ENCODE data around the gene KCNIP1. TPM values are rescaled to one million over a fixed set of nuclear protein-coding genes. Genes with fewer than 3 reads are reported as not detected.
"Not testable (repeated sequence)": the region's sequence is repeated elsewhere in the genome, so short reads cannot be mapped to it uniquely, and the experiment has no call there.

The KCNIP1 gene
- total RNA-seq, 4 donors from 2014 or later: 4.8 to 9.2 (median 7.3) TPM; not detected in 1

DNA sequence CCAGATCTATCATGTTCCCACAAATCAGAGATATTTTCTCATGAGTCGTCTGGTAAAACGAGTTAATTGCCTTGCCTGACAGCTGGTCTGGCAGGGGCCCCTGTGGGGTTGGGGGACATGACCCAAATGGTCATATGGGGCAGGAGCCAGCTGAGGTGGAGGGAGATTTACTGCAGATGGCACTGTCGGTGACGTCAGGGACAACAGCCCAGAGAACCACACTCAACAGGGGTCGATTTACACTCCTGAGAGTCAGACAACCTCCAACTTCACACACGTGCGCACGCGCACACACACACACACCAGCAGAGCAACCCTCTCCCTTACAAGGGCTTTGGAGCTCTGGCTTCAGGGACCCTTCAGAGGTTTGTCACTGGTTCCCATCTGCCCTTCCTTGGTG, 256.3 kb downstream of the KCNIP1 start:
- Histone ChIP-seq H3K9me3 (no peaks in the 10 kb centered on the region), H3K27ac (no peak overlapping the region), H3K36me3 (no peaks in the 10 kb centered on the region), H3K4me3 (no peak overlapping the region), H3K4me1 (peaks cover 0 to 25% (median 2%) of the 10 kb centered on the region in 4 donors), H3K27me3 (no peaks in the 10 kb centered on the region)
- TF ChIP-seq, protein P1, sequence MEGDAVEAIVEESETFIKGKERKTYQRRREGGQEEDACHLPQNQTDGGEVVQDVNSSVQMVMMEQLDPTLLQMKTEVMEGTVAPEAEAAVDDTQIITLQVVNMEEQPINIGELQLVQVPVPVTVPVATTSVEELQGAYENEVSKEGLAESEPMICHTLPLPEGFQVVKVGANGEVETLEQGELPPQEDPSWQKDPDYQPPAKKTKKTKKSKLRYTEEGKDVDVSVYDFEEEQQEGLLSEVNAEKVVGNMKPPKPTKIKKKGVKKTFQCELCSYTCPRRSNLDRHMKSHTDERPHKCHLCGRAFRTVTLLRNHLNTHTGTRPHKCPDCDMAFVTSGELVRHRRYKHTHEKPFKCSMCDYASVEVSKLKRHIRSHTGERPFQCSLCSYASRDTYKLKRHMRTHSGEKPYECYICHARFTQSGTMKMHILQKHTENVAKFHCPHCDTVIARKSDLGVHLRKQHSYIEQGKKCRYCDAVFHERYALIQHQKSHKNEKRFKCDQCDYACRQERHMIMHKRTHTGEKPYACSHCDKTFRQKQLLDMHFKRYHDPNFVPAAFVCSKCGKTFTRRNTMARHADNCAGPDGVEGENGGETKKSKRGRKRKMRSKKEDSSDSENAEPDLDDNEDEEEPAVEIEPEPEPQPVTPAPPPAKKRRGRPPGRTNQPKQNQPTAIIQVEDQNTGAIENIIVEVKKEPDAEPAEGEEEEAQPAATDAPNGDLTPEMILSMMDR (IDR thresholded peaks at IDR 0.05): no peak
- TF ChIP-seq POLR2A (IDR thresholded peaks at IDR 0.05) (no peak), EP300 (IDR thresholded peaks at IDR 0.05) (no peak)
- DNase-seq (ENCODE audit: low spot score in 2 of 2): no peak
- 71 to 83% methylated on average over 9 of the region's 9 CpGs for WGBS, 2 donors

DNA sequence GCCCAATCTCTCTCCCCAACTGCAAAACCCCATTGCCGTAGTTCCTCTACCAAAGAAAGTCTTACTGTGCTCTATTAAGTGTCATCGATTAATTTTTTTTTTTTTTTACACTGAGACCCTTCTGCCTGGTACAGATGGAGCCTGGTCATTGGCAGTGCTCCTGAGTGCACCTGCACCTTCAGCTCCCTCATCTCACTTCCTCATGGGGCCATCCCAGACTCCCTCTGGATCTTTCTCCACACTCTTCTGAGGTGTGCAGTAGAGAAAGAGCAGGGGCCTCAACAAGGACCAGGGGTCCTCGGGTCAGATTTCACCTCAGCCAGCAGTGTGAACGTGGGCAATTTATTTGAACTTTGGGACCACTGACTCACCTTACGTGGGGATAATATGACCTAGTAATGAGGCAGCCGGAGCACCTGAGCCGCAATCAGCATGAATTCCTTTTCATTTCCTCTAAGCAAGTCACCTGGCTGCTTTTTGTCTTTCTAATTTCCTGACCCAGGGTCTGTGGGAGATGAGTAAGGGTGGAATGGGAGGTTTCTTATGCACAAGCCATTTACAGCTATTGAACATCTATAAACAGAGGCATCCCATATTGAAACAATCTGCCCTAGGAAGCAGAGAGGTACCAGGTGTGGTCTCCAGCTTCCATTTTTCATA, 257.4 kb downstream of the KCNIP1 start:
- WGBS, 2 donors: 84 to 86% methylated on average over 7 of the region's 7 CpGs

DNA sequence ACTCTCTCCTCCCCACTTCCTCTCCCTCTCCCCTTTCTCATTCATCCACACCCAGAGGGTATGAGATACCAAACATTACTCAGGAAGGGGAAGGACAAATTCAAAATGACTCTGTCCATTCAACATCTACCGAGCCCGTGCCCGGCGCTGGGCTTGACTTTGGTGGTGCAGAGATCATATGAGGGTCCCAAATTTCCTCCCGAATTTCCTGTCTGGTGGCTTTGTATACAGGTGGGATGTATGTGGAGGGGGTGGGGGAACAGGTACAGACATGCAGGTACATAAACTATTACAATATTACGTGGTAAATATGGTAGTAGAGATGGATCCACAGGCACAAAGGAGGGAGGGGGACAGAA, 257.9 kb downstream of the KCNIP1 start:
- no peak for DNase-seq (ENCODE audit: low spot score in 2 of 2)
- Histone ChIP-seq H3K9me3 (no peaks in the 10 kb centered on the region), H3K4me1 (peaks cover 0 to 13% (median 0%) of the 10 kb centered on the region in 4 donors), H3K27ac (no peak overlapping the region), H3K36me3 (no peaks in the 10 kb centered on the region), H3K4me3 (no peak overlapping the region), H3K27me3 (no peaks in the 10 kb centered on the region)
- TF ChIP-seq EP300 (IDR thresholded peaks at IDR 0.05) (no peak), POLR2A (IDR thresholded peaks at IDR 0.05) (no peak)
- TF ChIP-seq, protein P1 (IDR thresholded peaks at IDR 0.05): no peak
- 86 to 89% methylated on average over 6 of the region's 6 CpGs for WGBS, 2 donors

More for the DNA sequence above, 257.4 kb downstream of the KCNIP1 start:
- Histone ChIP-seq H3K9me3 (no peaks in the 10 kb centered on the region), H3K27ac (no peak overlapping the region), H3K4me3 (no peak overlapping the region), H3K4me1 (peaks cover 0 to 18% (median 0%) of the 10 kb centered on the region in 4 donors), H3K27me3 (no peaks in the 10 kb centered on the region), H3K36me3 (no peaks in the 10 kb centered on the region)
- DNase-seq (ENCODE audit: low spot score in 2 of 2): no peak
- TF ChIP-seq POLR2A (IDR thresholded peaks at IDR 0.05): no peak
- TF ChIP-seq, protein P1 (IDR thresholded peaks at IDR 0.05): no peak
- TF ChIP-seq EP300 (IDR thresholded peaks at IDR 0.05): no peak

DNA sequence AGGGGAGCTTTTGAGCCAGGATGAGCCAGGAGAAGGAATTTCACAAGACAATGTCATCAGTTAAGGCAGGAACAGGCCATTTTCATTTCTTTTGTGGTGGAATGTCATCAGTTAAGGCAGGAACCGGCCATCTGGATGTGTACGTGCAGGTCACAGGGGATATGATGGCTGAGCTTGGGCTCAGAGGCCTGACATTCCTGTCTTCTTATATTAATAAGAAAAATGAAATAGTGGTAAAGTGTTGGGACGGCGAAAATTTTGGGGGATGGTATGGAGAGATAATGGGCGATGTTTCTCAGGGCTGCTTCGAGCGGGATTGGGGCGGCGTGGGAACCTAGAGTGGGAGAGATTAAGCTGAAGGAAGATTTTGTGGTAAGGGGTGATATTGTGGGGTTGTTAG, 258.5 kb downstream of the KCNIP1 start:
- WGBS, 2 donors: 93 to 94% methylated on average over 9 of the region's 9 CpGs
- not testable (repeated sequence) for H3K27me3 ChIP-seq; H3K9me3 ChIP-seq; H3K4me1 ChIP-seq; H3K36me3 ChIP-seq; H3K4me3 ChIP-seq; DNase-seq (ENCODE audit: low spot score in 2 of 2); H3K27ac ChIP-seq

- not testable (repeated sequence) for H3K4me3 ChIP-seq; H3K27me3 ChIP-seq; H3K36me3 ChIP-seq; H3K4me1 ChIP-seq; H3K9me3 ChIP-seq; H3K27ac ChIP-seq; DNase-seq (ENCODE audit: low spot score in 2 of 2)
- 76 to 80% methylated on average over 9 of the region's 9 CpGs for WGBS, 2 donors
Measured at GRCh38 chr5:170765868-170766267, 262.0 kb downstream of the KCNIP1 start.

GRCh38 chr5:170769246-170769645, 265.4 kb downstream of the KCNIP1 start:
- Histone ChIP-seq H3K9me3 (no peaks in the 10 kb centered on the region), H3K4me3 (no peak overlapping the region), H3K4me1 (no peaks in the 10 kb centered on the region), H3K27ac (no peak overlapping the region), H3K27me3 (no peaks in the 10 kb centered on the region), H3K36me3 (no peaks in the 10 kb centered on the region)
- TF ChIP-seq POLR2A (IDR thresholded peaks at IDR 0.05): no peak
- TF ChIP-seq EP300 (IDR thresholded peaks at IDR 0.05): no peak
- TF ChIP-seq, protein P1 (IDR thresholded peaks at IDR 0.05): no peak
- WGBS, 2 donors: 32 to 41% methylated on average over 6 of the region's 6 CpGs
- no peak for DNase-seq (ENCODE audit: low spot score in 2 of 2)

Data from tibial nerve (tissue), 4 donors.